Hypothalamus (tissue), 51 donors: ENCODE measurements around the gene ULBP3.
A peak's percentile ranks its signal among the peaks of the same experiment; 100 is the strongest.

Experiments used
- DNase-seq, 51 donors: peaks; one replicate each; lab custom pipeline; 2025; lab: John Stamatoyannopoulos, UW

The ULBP3 gene

DNA sequence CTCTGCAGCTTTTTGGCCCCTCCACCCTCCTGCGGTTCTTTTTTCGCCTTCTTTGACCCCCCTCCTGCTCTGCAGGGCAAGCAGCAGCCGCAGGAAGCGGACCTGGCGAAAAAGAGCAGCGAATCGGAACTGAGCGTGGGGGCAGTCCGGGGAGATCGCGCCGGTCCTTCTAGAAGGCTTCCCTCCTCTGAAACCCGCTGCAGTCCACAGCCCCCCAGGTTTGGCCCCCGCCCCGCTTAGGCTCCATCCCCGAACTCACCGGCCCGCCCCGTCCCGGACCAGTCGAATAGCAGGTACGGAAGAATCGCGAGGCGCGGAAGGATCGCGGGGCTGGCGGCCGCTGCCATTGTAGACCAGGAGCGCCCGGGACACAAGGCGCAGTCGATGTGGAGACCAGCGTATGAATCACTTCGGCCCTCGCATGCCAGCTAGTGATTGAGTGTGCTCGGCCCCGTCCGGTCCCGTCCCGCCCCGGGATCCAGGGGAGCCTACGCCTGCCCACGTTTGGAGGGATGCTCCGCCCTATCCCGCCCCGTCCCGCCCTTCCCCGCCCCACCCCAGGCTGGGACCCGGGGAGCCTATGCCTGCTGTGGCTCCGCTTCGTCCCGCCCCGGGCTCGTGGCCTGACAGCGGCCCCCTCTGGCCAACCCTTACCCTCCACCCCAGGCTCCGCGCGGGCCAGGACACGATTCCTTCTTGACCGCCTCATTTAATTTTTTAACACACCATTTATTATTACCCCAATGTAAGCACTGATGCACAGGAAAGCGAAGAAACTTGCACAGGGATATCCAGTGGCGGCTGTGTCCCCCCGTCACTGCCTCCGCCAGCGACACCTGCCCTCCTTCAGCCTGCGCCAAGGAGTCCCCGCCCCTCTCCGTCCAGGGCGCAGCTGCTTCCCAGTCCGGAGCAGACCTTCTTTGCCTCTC lies at the start of gene ULBP3:
ULBP3 (minus strand) TSS at position 402 of the 929 bp plus-strand sequence; CDS start at position 347, 55 bp downstream.
- peak in 47 of 51 donors; percentile 9 to 84 (median 53) for DNase-seq

DNA sequence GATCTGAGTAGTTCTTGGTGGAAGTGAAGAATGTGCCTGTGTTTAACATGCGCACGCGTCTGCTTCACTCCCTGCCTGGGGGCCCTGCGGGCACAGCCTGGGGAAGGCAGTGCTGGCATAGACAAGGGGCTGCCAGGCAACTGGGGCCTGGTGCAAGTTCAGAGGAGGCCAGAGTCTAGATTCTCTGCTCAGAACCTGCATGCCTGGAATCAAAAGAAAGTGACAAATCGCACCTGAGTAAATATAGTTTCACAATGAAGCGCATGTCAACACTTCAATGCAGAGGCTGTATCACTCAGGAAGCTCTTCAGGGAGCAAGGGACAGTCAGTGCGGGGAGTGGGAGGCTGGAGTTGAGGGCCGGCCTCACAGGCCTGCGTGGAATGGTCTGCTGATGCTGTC lies 49.7 kb upstream of the ULBP3 start:
- no peak for DNase-seq

DNA sequence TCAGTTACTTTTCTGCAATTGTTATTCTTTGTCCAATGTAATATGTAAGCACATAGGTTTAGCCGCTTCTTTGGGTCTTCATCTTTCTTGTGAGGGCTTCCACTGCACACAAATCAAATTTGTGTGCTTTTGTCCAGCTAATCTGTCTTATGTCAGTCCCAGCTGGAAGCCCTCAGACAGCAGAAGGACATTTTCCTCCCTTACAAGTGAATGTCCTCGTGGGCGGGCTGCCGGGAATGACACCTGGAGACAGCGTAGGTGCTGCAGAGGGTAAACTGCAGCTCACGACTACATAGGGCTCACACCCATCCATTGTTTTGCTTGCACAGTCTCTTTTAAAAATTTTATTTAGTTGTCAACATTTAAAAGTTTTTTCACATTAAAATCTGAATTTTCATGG lies 49.3 kb upstream of the ULBP3 start:
- DNase-seq = no peak

DNA sequence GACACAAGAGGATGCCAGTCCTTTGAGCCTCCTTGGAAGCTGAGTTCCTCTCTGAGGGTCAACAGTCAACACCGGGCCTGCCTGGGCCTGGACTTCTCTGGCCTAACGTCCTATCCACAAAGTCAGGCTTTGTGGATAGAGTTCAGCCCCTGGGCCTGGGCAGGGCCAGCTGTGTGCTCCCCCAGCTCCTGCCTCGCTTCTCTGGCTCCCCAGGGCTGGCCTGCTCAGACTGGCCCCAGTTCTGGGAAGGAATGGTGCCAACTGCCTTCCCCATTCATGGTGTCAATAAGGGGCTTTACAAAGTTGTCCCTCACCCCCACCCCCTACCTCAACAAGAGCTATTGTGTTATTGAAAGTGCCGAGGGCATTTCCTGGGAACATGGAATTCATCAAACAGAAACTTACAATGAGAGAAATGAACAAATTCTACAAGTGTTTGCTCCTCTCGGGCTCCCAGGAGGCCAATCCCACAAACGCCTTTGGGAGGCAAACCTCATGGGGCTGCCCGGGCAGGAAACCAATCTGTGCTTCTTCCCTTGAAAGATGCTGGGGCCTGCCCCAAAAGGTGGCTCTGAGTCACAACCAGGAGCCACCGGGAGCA lies 47.4 kb upstream of the ULBP3 start:
- no peak for DNase-seq

DNA sequence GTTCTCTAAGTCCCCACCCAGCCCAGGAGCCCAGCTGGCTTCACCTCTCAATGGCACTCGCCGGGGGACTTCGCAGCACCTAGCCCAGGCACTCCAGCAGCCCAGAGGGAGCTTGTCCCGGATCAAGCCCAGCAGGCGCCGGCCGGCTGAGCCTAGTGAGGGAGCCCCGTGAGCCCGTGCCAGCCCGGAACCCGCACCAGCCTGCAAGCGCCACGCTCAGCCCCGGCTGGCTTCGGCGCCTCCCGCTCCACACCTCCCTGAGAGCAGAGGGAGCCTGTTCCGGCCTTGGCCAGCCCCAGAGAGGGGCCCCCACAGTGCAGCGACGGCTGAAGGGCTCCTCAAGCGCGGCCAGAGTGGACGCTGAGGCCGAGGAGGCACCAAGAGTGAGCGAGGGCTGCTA lies 46.8 kb upstream of the ULBP3 start:
- no peak for DNase-seq

DNA sequence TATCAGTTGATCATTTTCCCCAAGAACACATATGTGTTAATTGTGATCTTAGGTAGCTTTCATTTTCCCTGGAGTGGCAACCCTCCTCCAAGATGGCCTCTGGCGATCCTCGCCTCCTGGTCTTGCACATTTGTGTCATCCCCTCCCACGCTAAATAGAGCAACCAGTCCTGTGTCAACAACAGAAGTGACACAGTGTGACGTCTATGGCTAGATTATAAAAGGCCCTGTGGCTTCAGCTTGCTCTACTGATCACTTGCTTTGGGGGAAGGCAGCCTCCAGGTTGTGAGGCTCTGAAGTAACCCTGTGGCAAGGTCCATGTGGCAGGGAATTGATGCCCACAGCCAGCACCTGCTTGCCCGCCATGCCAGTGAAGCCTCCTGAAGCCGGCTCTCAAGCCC lies 43.3 kb upstream of the ULBP3 start:
- DNase-seq = no peak

DNA sequence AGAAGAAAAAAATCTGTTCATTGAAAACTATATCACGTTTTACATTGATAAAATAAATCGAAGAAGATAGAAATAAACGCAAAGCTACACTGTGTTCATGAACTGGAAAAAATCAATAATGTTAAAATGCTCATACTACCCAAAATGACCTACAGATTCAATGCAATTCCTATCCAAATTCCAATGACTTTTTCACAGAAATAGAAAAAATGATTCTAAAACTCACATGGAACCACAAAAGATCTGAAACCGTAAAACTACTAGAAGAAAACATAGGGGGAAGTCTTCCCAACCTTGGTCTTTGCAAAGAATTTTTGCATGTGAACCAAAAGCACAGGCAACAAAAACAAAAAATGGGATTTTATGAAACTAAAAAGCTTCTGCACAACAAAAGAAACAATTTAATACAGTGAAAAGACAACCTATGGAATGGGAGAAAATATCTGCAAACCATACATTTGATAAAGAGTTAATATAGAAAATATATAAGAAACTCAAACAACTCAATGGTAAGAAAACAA lies 33.9 kb upstream of the ULBP3 start:
- DNase-seq = no peak

DNA sequence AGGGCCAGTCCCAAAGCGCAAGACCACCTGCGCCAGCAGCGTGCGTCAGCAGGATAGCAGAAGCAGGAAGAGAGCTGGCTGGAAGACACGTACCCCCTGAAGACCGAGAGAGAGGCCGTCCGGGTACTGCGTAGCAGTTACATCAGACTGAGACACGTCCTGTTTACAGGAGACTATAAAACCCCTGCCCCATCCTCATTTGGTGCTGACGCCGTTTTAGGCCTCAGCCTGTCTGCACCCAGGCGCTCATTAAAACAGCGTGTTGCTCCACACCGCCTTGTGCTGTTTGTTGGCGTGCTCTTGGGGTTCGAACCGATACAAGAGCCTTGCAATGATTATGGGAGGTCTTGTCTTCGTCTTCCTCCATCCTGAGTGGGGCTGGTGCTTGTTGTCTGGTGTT lies 31.8 kb upstream of the ULBP3 start:
- no peak for DNase-seq

DNA sequence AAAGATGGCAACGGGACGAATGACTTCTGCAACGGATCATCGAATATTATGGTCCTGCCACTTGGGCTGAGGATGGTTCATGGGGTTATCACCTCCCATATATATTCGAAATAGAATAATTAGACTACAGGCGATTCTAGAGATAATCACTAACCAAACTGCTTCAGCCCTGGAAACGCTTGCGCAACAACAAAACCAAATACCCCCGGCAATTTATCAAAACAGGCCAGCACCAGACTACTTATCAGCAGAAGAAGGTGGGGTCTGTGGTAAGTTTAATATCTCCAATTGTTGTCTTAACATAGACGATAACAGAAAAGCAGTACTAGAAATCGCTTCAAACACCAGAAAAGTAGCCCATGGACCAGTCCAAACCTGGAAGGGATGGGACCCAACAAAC lies 31.0 kb upstream of the ULBP3 start:
- no peak for DNase-seq

DNA sequence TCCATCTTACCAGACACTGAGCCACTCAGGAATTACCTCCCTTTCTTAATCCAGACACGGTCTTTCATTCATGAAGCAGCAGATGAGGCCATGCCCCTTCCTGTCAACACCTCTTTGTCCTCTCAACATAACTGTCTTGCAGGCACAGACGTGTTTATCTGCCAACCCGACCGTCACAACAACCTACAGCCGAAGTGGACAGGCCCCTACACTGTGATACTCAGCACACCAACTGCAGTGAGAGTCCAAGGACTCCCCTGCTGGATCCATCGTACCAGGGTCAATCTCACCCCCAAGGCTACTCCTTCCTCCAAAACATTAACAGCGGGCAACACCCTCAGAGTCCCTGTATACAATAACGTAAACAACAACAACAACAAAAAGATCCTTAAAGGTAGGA lies 30.6 kb upstream of the ULBP3 start:
- DNase-seq = no peak

DNA sequence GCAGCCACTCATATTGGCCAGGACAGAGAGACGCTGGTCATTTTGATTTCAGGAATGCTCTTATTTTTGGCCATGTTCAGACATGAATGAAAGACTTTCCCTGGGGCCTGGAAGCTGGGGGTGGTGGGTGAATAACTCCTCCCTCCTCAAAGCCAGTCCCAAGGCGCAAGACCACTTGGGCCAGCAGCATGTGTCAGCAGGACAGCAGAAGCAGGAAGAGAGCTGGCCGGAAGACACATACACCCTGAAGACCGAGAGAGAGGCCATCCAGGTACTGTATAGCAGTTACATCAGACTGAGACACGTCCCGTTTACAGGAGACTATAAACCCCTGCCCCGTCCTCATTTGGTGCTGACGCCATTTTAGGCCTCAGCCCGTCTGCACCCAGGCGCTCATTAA lies 29.2 kb upstream of the ULBP3 start:
- no peak for DNase-seq

DNA sequence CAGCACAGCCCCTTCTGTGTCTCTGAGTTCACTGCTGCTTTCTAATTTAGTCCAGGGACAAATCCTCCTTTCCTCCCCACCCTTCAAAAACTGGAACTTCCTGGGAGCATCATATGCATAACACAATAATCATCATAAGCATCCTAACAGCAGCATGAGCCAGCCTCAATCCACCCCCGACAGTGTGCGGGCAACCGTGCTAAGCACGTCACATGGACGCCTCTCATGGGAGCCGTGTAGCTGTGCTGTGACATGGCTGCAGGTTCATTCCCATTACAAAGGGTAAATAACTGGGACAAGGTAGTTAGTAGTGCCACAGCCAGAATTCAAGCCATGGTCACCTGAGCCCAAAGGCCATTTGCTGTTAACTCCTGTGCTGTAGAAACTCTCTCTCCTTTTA lies 24.5 kb upstream of the ULBP3 start:
- peak in 1 of 51 donors; percentile 23 for DNase-seq

DNA sequence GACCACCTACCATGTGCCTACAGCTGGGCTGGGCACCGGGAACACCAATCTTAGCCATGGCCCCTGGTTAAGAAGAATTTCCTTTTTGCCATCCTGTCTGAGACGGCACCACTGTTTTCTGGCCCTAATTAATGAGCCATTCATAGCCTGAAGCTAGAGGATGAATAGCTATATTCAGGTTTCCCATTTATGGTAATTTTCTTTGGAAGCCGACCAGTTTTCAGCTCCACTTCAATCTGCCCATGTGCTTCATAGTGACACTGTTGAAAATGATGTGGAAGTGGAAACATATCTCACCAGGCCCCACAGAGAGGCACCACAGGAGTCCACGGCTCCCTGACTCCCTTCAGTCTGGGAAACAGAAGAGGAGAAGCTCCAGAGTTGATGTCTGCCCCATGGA lies 22.6 kb upstream of the ULBP3 start:
- DNase-seq = peak in 3 of 51 donors; percentile 14 to 27 (median 15)

DNA sequence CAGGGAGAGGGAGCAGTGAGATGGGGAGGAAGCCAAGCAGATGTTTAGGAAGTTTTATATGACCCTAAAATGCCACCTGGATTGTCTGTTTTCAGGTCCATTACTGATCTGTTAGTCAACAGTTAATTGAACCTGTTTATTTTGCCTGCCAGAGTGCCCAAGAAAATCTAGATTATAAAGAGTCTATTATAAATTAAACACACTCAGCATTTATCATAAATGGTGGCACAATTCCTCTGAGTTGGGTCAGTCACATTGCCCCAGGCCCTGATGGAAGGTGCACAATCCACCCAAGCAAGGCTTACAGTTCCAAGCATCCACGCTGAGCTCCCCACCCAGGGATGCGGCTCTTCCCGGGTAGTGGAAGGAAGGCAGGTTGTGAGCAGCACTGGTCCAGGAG lies 21.4 kb upstream of the ULBP3 start:
- DNase-seq = no peak

DNA sequence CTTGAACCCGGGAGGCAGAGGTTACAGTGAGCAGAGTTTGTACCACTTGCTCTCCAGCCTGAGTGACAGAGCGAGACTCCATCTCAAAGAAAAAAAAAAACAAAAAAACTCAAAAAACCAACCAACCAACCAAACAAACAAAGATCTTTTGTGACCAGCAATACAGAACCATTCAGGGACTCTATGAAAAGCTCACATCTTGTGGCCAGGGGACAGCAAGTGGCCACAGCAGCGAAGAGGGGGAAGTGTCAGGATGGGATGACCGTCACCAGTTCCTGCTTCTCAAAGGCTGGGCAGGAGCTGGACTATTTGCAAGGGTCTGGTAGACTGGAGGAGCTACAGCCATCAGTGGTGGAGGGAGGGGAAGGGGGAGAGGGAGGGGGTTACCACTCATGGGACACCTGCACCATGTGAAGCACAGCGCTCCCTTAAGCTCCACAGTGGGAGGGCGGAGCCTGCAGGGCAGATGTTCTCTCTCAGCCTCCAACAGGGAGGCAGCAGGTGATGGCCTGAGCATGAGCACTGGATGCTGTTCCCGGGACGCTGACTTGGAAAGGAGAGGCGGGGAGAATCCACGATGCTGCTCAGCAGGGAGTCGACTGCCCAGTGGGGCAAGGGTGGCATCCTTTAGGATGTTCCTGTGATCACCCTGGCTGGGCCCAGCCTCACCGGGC lies 19.7 kb upstream of the ULBP3 start:
- DNase-seq = peak in 2 of 51 donors; percentile 1 to 11

DNA sequence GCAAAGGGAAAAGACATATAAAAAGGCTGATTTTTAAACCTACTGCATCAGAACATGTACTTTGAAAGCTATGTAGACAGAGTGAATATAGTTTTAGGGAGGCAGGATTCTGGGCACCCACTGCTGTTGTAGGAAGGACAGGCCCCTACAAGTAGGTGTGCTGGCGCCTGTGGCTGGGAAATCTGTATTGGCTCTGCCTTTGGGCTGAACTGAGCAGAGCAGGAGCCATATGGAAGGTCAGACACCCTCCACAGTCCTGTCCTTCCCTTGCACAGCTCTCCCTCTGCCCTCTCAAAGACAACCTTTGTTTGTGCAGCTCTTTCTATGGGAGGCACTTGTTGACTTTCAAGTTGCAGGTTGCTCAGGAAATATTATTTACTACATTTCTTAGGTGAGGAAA lies 18.4 kb upstream of the ULBP3 start:
- no peak for DNase-seq

DNA sequence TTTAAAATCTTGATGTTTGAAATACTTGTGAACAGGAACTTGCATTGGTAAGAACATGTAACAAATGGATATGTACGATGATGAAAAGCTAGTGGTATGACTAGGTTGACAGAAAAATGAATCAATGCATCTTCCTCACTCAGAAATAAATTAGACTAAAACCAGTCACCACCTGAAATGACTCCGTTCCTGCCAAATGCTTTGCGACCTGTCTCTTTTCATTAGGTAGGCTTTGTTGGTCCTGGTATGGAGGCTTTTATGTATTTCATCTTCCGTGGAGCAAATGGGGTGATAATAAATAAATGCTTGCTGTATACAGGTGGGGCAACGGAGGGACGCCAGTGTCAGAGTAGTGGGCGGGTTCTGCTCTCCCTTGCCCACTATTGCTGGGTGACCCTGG lies 17.1 kb upstream of the ULBP3 start:
- no peak for DNase-seq

DNA sequence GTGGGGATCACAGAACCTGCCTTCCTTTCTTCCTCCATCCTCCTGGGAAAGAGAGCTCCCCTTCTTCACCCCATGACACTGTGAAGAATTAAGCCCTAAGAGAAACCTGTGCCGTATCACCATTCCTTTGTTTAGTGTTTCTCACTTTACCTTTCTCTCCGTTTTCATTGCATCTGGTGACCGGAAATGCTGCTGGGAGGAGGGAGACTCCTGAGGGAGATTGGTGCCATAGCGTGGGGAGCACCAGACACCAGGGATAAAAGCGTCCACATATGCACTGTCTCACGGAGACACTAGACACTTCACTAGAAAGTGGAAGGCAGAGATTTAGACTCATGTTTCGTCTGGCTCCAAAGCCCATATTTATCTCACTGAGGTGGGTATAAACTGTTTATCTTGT lies 15.5 kb upstream of the ULBP3 start:
- DNase-seq = no peak

DNA sequence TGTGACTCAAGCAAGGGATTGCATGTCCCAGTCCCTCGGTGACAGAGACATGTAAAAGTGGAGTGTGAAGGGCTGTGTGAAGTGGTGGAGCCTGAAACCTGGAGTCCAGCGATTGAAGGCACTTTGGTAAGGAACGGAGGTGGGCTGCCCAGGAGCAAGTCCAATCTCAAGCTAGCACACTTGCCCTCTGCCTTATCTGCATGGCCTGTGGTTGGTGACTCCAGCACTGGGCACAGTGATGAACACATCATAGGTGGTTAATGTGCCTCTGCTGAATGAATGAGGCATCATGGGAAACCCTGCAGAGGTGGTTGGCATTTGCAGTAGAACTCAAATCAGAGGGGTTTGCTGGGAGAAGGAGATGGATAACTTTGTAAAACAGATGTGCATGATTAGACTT lies 14.9 kb upstream of the ULBP3 start:
- DNase-seq = no peak

DNA sequence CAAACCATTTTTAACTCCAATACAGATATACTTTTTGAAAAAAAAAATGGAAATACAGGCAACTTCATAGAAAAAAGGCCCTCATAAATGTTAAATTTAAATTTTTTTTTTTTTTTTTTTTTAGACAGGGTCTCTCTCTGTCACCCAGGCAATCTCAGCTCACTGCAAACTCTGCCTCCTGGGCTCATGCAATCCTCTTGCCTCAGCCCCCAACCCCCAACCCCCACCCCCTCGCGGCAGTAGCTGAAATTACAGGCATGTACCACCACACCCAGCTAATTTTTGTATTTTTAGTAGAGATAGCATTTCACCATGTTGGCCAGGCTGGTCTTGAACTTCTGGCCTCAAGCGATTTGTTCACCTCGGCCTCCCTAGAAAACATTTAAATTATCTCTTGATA lies 12.8 kb upstream of the ULBP3 start:
- DNase-seq = no peak

DNA sequence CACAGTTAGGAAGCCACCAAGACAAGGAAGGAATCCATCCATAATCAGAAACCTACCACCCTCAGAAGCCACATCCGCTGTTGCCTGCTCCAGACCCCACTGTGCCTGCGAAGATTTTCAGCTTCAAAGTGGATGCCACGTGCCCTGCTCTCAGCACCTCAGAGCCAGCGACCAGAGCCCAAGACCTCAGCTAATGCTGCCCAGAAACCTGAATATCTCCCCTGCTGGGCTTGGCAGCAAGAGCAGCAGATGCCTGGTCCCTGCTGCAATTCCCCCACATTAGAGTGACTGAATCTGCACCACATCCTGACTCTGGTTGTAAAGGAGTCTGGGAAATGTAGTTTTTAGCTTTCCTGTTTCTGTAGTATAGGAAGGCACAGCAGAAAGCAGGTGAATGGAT lies 10.7 kb upstream of the ULBP3 start:
- no peak for DNase-seq
